HepG2 (cell line): ENCODE data around the gene KLF3. TPM values are rescaled to one million over a fixed set of nuclear protein-coding genes. Genes with fewer than 3 reads are reported as not detected.

Source experiments
- CEBPG ChIP-seq: IDR thresholded peaks from 2 replicates; pipeline ENCODE4 v1.6.1; 2016
- FIP1L1 ChIP-seq: fragments of 200-400 bp; formaldehyde crosslinking; IDR thresholded peaks from 2 replicates; pipeline ENCODE4 v1.6.1; 2018; ENCODE audit warnings: low read depth, mild to moderate bottlenecking, low read length, moderate library complexity, borderline replicate concordance; ENCODE audit not compliant: insufficient read depth
- FOSL1 ChIP-seq: sonication (generic); formaldehyde crosslinking; IDR thresholded peaks from 2 replicates; pipeline ENCODE4 v1.9.0; 2021; ENCODE audit warnings: missing genetic modification reagents, borderline replicate concordance
- GTF2F1 ChIP-seq: fragments of 150-350 bp; IDR thresholded peaks from 2 replicates; pipeline ENCODE4 v1.6.1; 2014; ENCODE audit warnings: low read length
- HDAC2 ChIP-seq: sonication (generic); formaldehyde crosslinking; IDR thresholded peaks from 2 replicates; pipeline ENCODE4 v1.4.0; 2020; ENCODE audit warnings: missing genetic modification reagents
- HNF4G ChIP-seq, 2 experiments: sonication (generic) in 1 of 2; formaldehyde crosslinking in 1 of 2; IDR thresholded peaks; 2 replicates each; pipeline versions ENCODE4 v1.4.0 to v1.6.1; 2011 to 2020; ENCODE audit warnings: borderline replicate concordance in 2 of 2, low read depth in 2 of 2, mild to moderate bottlenecking in 2 of 2, low read length in 1 of 2, missing genetic modification reagents in 1 of 2, moderate library complexity in 1 of 2
- HNRNPLL ChIP-seq: fragments of 200-400 bp; formaldehyde crosslinking; IDR thresholded peaks from 2 replicates; pipeline ENCODE4 v1.6.1; 2017; ENCODE audit warnings: mild to moderate bottlenecking, low read depth, low read length; ENCODE audit not compliant: poor library complexity, severe bottlenecking
- KAT2B ChIP-seq: fragments of 150-350 bp; IDR thresholded peaks from 2 replicates; pipeline ENCODE4 v1.6.1; 2014; ENCODE audit warnings: low read depth, low read length, borderline replicate concordance
- KAT7 ChIP-seq: IDR thresholded peaks from 2 replicates; pipeline ENCODE4 v1.6.1; 2018; ENCODE audit warnings: borderline replicate concordance, missing compliant biosample characterization
- LRRFIP1 ChIP-seq: sonication (generic); formaldehyde crosslinking; conservative IDR thresholded peaks from 2 replicates; pipeline ENCODE4 v1.4.0; 2020; ENCODE audit warnings: missing genetic modification reagents
- MED8 ChIP-seq: sonication (generic); formaldehyde crosslinking; IDR thresholded peaks from 2 replicates; pipeline ENCODE4 v1.8.1; 2023; ENCODE audit warnings: mild to moderate bottlenecking, missing genetic modification reagents; ENCODE audit not compliant: insufficient replicate concordance
- MEF2D ChIP-seq: sonication (generic); formaldehyde crosslinking; IDR thresholded peaks from 2 replicates; pipeline ENCODE4 v1.5.1; 2020; ENCODE audit warnings: mild to moderate bottlenecking, missing genetic modification reagents
- MEIS2 ChIP-seq: sonication (generic); formaldehyde crosslinking; IDR thresholded peaks from 2 replicates; pipeline ENCODE4 v1.9.0; 2021; ENCODE audit warnings: mild to moderate bottlenecking, missing genetic modification reagents
- NCOA2 ChIP-seq: sonication (generic); formaldehyde crosslinking; IDR thresholded peaks from 2 replicates; pipeline ENCODE4 v1.8.0; 2022; ENCODE audit warnings: inconsistent platforms
- NFRKB ChIP-seq: fragments of 450-650 bp; IDR thresholded peaks from 2 replicates; pipeline ENCODE4 v1.6.1; 2017
- SMAD3 ChIP-seq: sonication (generic); formaldehyde crosslinking; IDR thresholded peaks from 2 replicates; pipeline ENCODE4 v1.4.0; 2020; ENCODE audit warnings: missing genetic modification reagents
- SMARCC2 ChIP-seq: fragments of 450-650 bp; IDR thresholded peaks from 2 replicates; pipeline ENCODE4 v1.6.1; 2017; ENCODE audit warnings: antibody characterized with exemption, mild to moderate bottlenecking
- SRSF9 ChIP-seq: fragments of 200-400 bp; formaldehyde crosslinking; IDR thresholded peaks from 2 replicates; pipeline ENCODE4 v1.6.1; 2018; ENCODE audit warnings: borderline replicate concordance, mild to moderate bottlenecking, low read depth, low read length; ENCODE audit not compliant: insufficient read depth, poor library complexity, severe bottlenecking
- STAG1 ChIP-seq: sonication (generic); formaldehyde crosslinking; IDR thresholded peaks from 2 replicates; pipeline ENCODE4 v1.4.0; 2020; ENCODE audit warnings: missing genetic modification reagents
- ZBTB1 ChIP-seq: sonication (generic); formaldehyde crosslinking; IDR thresholded peaks from 2 replicates; pipeline ENCODE4 v1.4.0; 2020; ENCODE audit warnings: missing genetic modification reagents, borderline replicate concordance
- ZNF251 ChIP-seq: sonication (generic); formaldehyde crosslinking; IDR thresholded peaks from 2 replicates; pipeline ENCODE4 v1.9.0; 2021; ENCODE audit warnings: mild to moderate bottlenecking, missing genetic modification reagents
- ZNF260 ChIP-seq: sonication (generic); formaldehyde crosslinking; IDR thresholded peaks from 2 replicates; pipeline ENCODE4 v1.4.0; 2020; ENCODE audit warnings: missing genetic modification reagents, low read depth, mild to moderate bottlenecking, borderline replicate concordance
- ZNF280B ChIP-seq: sonication (generic); formaldehyde crosslinking; IDR thresholded peaks from 2 replicates; pipeline ENCODE4 v1.5.0; 2020; ENCODE audit warnings: missing genetic modification reagents, mild to moderate bottlenecking, borderline replicate concordance
- ZNF382 ChIP-seq: sonication (generic); formaldehyde crosslinking; IDR thresholded peaks from 2 replicates; pipeline ENCODE4 v1.5.0; 2020; ENCODE audit warnings: missing genetic modification reagents, mild to moderate bottlenecking, borderline replicate concordance
- ZNF570 ChIP-seq: sonication (generic); formaldehyde crosslinking; IDR thresholded peaks from 2 replicates; pipeline ENCODE4 v1.4.0; 2020; ENCODE audit warnings: mild to moderate bottlenecking, missing genetic modification reagents, borderline replicate concordance
- ZNF644 ChIP-seq: IDR thresholded peaks from 2 replicates; pipeline ENCODE4 v1.6.1; 2016; ENCODE audit warnings: low read depth
- ZNF720 ChIP-seq: sonication (generic); formaldehyde crosslinking; IDR thresholded peaks from 2 replicates; pipeline ENCODE4 v1.4.0; 2020; ENCODE audit warnings: missing genetic modification reagents
- polyA plus RNA-seq, 8 experiments: library from polyadenylated mRNA; depleted of rRNA in 3 of 8; stranded (reverse) in 7 of 8; unstranded in 1 of 8; fragments of >200 nt; fragmentation: Illumina TruSeq in 4 of 8; extraction: Trizol in 4 of 8; gene quantifications; 2 replicates each; pipeline versions ENCODE4 v1.2.1 to v1.2.3, GENCODE V29; 2011 to 2016; ENCODE audit warnings: low read depth in 4 of 8, missing spikeins in 1 of 8, mixed read lengths in 1 of 8; ENCODE audit not compliant: insufficient read depth in 1 of 8
- total RNA-seq, 5 experiments: library from RNA; depleted of rRNA; stranded (reverse); fragments of >200 nt; fragmentation: Illumina TruSeq; extraction: Trizol; gene quantifications; 2 replicates each; pipeline ENCODE4 v1.2.3, GENCODE V29; 2016; ENCODE audit warnings: low read depth in 1 of 5

The KLF3 gene
- total and polyA plus RNA-seq, 2 of the 13 experiments (the other 11 are each of a cell fraction or from before 2014, with no cell fraction given), result 29.1 to 37.8 TPM

- TF ChIP-seq SRSF9 (no peak), CEBPG (peak; percentile 95), SMARCC2 (no peak), MEIS2 (CRISPR knock-in tag) (peak; percentile 97), ZNF382 (CRISPR knock-in tag) (no peak), SMAD3 (peak; percentile 86), KAT7 (CRISPR knock-in tag) (peak; percentile 51; the same call in 1 of the 2 replicates), ZNF644 (peak; percentile 83), STAG1 (CRISPR knock-in tag) (peak; percentile 38), FIP1L1 (no peak), KAT2B (peak; percentile 60; the same call in 1 of the 2 replicates), ZNF260 (no peak), ZNF720 (CRISPR knock-in tag) (no peak), ZNF280B (no peak), ZNF251 (no peak), HDAC2 (CRISPR knock-in tag) (peak; percentile 98), MEF2D (CRISPR knock-in tag) (peak; percentile 94), HNF4G (IDR thresholded peaks at IDR 0.05; ENCODE audit: borderline replicate concordance, low read depth, low read length) (peak; percentile 99), HNF4G (CRISPR knock-in tag; IDR thresholded peaks at IDR 0.05; ENCODE audit: borderline replicate concordance, low read depth) (peak; percentile 97), ZNF570 (CRISPR knock-in tag) (no peak), NCOA2 (CRISPR knock-in tag) (peak; percentile 98), ZBTB1 (no peak), FOSL1 (CRISPR knock-in tag) (no peak), LRRFIP1 (CRISPR knock-in tag) (no peak), MED8 (peak; percentile 96), GTF2F1 (no peak), HNRNPLL (no peak), NFRKB (no peak)
Observed at GRCh38 chr4:38673130-38673978, 9.4 kb downstream of the KLF3 start (continued).
